HG03039 (cell line): ENCODE results near the gene MVD.

Experiments
- ATAC-seq: cut with Tn5 transposase; IDR thresholded peaks from one replicate; pipeline ENCODE4 v1.9.1; 2021; ENCODE audit warnings: mild to moderate bottlenecking, moderate library complexity; ENCODE audit not compliant: unreplicated experiment

MVD gene

DNA sequence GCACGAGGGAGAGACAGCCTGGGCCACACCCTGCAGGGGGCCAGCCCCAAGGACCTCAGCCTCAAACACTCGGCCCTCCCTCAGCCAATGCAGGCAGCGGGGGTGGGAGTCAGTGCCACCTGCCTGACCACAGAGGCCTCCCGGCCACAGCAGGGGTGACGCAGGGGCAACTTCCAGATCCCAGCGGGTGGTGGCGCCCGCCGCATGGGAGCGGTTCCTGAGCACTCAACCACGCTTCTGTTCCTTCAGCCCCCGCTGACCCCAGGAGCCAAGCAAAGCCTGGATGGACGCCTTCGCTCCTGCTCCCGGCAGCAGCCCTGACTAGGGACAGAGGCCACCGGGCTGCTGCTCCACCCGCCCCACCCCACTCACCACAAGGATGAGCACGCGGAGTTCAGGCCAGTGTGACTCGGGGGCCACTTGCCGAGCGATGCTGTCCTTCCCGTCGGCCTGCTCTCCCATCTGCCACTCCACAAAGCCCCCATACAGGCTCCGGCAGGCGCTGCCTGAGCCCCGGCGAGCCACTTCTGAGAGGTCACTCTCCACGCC is 7.1 kb downstream of the MVD start:
- no peak for ATAC-seq

DNA sequence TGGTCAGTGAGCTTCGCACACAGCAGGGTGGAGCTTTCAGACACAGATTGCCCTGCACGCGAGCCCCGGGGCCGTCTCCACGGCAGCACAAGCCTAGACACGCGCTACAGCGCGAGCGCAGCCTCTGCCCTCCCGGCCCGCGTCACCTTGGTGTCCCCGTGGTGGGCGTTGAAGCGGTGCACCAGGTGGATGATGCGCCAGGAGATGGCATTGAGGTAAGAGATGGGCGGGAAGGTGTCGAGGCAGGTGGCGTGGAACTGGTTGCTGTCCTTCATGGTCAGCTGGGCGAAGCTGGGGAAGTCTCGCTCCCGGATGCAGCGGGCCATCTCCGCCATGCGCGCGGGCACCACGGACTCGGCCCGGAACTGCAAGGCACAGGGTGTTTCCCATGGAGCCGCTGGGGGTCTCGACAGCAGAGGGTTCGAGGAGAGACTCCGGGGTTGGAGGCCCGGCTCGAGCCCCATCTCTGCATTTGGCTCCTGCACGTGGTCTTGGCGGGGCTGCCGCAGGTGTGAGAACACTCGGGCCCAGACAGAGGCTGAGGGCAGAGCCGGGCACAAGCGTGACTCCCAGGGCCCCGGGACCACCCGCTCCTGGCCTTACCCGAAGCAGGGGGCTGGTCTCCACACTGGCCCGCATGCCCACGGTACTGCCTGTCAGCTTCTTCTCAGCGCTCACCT is 7.7 kb downstream of the MVD start:
- ATAC-seq, result no peak

DNA sequence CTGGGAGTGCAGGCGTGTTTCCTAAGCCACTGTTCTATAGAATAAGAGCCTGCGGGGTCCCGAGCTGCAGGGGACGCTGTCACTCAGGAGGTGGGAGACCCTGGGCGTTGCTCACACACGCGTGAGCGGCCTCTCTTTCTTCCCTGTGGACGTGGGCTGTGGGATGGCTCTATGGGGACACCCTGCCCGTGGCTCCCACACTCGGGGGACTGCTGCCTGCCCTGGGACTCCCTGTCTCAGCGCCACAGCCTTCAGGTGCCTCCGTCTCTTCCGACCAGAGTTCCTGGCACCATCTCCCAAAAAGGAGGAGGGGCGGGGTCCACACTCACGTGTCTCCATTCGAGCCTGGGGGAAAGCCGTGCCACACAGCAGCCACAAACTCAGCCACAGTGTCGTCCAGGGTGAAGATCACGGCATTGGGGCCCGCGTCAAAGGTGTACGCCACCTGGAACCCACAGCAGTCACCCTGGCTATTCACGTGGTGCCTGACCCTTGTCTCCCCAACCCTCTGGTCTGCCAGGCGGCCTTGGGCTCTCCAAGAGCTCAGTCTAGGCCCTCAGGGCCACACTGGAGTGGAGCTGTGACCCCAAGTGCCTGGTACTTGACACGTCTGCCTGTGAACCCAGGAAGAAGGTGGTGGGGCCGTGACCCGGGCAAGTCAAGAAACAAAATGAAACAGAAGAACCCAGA is 8.4 kb downstream of the MVD start:
- no peak for ATAC-seq

GRCh38 chr16:88653596-88654362 is 9.1 kb downstream of the MVD start:
- no peak for ATAC-seq

- no peak for ATAC-seq
Measured at GRCh38 chr16:88653101-88653500, 9.8 kb downstream of the MVD start.

- no peak for ATAC-seq
Measured at GRCh38 chr16:88652762-88653063, 10.2 kb downstream of the MVD start.

- ATAC-seq, result no peak
Measured at GRCh38 chr16:88651989-88652761, 10.7 kb downstream of the MVD start.

- peak; percentile 52 for ATAC-seq
Measured at GRCh38 chr16:88651276-88651988, 11.5 kb downstream of the MVD start.

- ATAC-seq, result peak; percentile 68
Measured at GRCh38 chr16:88650749-88651275, 12.1 kb downstream of the MVD start, which contains the start of gene CYBA. Gene CYBA, minus strand, starts transcription at chr16:88651053. Its CDS starts 40 bp downstream, at chr16:88651013.

- peak; percentile 5 for ATAC-seq
Measured at GRCh38 chr16:88649924-88650748, 12.8 kb downstream of the MVD start.

GRCh38 chr16:88649195-88649923 is 13.5 kb downstream of the MVD start:
- ATAC-seq, result no peak

GRCh38 chr16:88647178-88648070 is 15.5 kb downstream of the MVD start:
- no peak for ATAC-seq

- ATAC-seq, result no peak
Measured at GRCh38 chr16:88646345-88647034, 16.4 kb downstream of the MVD start.

DNA sequence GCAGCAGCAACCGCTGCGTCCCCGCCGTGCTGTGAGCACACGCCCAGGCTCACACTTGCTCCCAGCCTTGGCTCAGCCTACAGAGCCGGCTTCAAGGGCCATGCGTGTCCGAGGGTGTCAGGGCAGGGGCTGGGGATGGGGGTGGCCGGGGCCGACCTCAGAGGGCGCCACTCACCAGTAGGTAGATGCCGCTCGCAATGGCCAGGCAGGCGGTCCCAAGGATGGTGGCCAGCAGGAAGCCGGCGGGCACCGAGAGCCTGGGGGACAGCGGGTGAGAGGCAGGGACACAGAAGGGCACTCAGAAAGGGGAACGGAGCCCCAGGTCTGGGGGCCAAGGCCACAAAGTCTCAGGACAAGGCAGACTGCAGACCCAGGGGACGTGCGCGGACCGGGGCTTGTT is 16.9 kb downstream of the MVD start:
- ATAC-seq, result no peak

DNA sequence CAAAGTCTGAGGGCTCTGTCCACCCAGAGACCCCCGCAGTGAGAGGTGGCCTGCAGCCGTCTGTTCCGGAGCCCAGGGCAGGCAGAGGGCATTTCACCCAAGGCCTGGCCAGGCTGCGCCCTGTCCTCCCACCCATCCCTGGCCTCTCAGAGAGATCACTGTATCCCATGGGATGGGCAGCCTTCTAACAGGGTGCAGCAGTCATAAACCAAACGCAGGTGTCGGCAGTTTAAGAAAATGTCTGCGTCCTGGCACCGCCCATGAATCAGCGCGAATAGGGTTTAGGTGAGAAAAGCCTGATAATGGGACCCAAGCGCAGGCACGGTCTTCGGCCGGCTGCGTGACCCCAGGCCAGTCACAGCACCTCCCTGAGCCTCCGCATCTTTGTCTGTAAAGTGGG is 17.4 kb downstream of the MVD start:
- no peak for ATAC-seq

DNA sequence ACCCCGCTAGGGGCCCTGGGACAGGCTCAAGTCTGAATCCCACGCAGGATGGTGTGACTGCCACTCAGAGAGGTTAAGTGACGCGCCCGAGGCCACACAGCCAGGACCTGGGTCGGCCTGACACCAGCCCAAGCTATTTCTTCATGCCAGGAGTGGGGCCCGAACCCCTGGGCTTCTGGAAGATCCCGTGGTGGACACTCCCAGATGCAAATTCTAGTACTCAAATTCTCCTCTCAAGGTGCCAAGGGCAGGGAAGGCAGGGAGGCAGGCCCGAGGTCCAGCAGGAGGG is 19.3 kb downstream of the MVD start:
- no peak for ATAC-seq
